HG02973 (cell line): Measurements from ENCODE around the gene BRIX1.

Experiments
- ATAC-seq: cut with Tn5 transposase; IDR thresholded peaks from one replicate; pipeline ENCODE4 v1.9.1; 2021; ENCODE audit warnings: moderate library complexity; ENCODE audit not compliant: unreplicated experiment

BRIX1 gene, protein sequence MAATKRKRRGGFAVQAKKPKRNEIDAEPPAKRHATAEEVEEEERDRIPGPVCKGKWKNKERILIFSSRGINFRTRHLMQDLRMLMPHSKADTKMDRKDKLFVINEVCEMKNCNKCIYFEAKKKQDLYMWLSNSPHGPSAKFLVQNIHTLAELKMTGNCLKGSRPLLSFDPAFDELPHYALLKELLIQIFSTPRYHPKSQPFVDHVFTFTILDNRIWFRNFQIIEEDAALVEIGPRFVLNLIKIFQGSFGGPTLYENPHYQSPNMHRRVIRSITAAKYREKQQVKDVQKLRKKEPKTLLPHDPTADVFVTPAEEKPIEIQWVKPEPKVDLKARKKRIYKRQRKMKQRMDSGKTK

DNA sequence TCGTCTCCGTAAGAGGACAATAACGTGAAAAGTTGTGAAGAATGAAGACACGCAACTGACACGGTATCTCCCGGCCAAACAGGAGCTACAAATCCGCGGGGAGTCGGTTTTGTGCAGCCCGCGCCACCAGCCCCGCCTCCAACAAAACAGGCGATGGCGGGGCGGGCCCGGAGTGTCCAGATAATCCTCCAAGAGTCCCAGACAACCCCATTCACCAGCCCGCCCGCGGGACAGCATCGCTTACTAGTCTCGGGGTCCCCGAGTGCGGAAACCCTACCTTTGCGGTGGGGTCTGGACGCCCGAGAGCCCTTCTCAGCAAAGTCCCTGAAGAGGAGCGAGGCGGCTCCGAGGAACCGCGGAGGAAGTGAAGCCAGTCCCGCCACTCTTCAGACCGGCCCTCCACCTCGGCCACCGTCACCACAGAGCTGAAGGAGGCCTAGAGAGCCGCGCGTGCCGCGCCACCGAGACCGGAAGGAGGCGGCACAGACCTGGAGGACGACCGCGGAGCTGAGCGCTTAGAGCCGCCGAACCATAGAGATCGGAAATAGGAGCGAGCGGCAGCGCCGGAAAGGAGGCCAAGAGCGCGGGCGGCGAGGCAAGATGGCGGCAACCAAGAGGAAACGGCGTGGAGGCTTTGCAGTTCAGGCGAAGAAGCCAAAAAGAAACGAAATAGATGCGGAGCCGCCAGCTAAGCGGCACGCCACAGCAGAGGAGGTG lies at the start of gene BRIX1, which contains the start of gene RAD1:
Gene BRIX1, plus strand, starts transcription at position 573 of the 717 bp plus-strand sequence. Its CDS starts 28 bp downstream, at position 601.
Gene RAD1, minus strand, starts transcription at position 366 of the 717 bp plus-strand sequence. CDS start 612 bp downstream, outside the sequence.
- ATAC-seq, result peak; percentile 96

DNA sequence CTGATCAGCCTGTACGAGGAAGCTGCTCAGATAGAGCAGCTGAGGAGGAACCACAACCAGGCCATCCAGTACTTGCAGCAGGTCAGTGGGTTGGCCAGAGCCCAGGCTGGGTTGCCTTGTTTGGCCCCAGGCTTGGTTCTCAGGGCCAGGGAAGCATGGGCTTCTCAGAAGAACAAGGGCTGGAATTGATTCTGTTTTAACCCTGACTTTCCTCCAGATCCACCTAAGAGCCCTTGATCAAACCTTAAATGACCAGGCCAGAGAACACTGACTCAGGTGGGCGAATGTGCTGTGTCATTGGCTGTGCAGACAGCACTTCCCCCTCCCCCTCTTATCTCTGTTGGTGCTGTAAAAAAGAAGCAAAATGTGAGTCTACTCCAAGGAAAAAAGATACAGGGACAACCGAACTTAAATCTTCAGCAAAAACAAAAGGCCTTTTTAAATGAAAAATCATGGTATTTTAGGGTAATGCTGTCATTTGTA lies 48.5 kb upstream of the BRIX1 start:
- no peak for ATAC-seq

DNA sequence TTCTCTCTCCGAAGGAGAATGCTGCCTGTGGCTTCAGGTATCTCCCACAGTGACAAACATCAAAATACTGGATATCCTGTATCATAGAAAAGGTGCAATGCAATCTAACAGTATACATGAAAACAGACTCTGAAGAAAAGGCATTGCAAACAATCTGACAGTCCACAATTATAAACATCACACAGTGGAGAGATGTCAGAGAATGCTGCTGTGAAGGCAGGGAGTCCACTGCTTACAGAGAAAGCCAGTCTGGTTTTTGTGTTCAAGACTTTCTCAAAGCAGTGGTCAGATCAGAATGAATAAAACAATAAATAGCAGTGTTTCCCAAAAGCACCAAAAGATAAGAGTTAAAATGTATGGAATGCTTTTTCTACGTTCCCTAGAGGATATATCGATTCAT lies 47.9 kb upstream of the BRIX1 start:
- no peak for ATAC-seq

DNA sequence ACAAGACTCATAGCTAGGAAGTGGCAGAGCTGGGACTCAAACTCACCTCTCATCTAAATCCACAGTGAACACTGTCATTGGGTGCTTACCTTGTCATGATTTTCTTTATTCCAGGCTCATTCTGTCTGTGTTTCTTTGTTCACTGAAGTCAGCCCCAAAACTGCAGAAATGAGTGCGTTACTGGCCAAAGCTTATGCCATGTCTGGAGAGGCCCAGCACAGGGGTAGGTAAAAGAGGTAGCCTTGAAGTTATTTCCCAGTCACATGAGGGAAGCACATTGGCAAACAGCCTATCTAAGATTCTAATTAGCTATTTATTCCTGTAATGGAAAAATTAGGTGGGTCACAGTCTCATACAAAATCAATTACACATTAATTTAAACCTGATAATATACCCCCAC lies 46.7 kb upstream of the BRIX1 start:
- no peak for ATAC-seq

DNA sequence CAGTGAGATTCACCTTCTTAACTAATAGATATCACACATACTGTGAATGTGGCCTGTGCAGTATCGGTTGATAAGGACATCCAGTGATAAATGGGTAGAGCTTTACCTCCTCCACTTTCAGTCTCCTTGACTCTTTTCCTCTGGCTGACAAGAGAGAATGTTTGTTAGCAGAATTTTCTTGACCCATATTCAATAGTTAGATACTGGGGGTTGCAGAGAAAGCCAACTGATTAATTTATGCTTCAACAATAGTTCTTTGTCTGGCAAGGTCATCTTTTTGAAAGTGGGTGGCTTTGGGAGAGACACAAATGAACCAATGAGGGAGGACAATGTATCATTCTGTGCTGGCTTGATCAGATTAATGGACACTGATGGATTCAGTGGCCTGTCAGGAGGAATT lies 46.3 kb upstream of the BRIX1 start:
- no peak for ATAC-seq

DNA sequence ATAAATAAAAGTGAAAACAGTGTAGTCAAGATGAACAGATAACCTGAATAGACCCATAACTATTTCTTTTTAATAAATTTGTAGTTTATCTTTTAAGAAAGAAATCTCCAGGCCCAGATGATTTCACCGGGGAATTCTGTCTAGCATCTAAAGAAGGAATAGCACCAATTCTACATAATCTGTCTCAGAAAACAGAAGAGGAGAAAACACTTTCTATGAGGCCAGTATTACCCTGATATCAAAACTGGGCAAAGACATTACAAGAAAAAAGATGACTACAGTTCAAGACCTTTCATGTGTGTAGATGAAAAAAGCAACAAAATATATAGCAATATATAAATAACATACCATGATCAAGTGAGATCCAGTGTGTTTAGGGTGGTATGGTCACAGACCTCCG lies 45.1 kb upstream of the BRIX1 start:
- ATAC-seq, result no peak

DNA sequence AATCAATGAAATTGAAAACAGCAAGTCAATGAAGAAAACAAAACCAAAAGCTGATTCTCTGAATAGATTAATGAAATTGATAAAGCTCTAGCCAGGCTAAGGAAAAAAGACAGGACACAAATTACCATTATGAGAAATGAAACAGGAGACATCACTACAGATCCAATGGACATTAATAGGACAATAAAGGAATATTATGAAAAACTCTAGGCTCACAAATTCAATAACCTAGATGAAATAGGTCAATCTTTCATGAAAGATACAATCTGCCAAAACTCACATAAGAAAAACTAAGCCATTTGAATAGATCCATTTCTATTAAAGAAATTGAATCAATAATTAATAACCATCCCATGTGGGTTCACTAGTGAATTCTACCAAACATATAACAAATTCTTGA lies 39.2 kb upstream of the BRIX1 start:
- no peak for ATAC-seq

DNA sequence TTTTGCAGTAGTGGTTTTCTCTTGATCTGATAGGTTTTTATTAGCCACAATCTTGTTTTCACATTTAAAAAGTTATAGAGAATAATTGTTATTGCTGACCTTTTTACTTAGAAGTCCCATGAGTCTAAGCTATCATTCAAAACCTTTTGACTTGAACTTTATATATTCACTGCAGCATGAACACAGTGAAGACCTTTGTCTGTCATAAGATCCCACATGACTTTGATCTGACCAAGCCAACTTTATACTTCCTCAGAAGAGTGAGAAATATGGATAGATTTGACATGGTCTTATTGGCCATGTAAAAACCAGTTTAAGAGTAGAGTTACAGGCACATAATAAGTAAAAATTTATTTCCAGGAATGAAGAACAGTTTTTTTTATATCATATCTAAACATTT lies 34.3 kb upstream of the BRIX1 start:
- ATAC-seq, result no peak

DNA sequence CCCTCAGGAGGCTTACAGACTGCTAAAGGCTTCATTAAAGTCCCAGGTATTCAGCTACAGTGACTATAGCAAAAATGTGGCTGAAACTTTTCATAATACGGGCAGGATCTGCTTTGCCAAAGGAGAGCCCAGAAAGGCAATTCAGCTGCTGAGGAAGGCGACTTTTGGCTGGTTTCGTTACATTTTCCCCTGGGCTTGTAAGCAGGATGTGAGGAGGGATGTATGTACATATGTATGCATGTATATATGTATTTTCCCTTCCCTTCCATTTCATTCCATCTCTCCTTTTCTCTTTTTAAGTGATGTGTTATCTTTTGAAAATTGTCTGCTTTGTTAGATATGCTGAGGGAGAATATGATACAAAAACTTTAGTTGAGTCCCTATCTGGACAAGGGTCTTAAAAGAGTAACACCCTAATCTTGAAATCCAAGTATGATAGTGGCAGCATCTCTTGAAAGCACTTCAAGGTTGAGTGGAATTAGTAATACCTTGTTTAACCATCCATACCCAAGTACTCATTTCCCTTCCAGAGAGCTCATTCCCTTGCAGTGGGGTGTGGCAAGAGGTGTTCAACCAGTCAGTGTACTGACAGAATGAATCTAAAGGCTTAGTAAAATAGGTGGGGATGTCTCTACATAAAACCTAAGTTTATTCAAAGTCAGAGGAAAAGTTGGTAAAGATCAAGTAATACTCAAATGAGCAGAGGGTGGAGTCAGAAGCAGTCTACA lies 29.0 kb upstream of the BRIX1 start:
- no peak for ATAC-seq

DNA sequence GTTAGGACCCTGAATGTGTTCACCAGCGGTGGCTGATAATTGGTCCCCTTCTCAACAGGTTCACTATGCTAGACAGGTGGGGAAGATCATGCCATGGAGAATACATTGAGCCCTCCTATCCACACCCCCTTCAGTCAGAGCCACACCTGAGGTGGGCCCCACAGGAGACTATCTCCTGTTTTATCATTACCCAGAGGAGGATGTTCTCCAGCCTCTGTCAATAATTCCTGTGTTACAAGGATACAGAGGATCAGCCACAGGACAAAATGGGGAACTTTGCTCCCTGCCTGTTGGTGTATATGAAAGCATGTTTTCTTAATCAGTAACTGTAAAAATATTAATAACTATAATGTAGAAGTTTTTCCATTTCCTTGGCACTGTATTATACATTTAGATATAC lies 26.1 kb upstream of the BRIX1 start:
- no peak for ATAC-seq

DNA sequence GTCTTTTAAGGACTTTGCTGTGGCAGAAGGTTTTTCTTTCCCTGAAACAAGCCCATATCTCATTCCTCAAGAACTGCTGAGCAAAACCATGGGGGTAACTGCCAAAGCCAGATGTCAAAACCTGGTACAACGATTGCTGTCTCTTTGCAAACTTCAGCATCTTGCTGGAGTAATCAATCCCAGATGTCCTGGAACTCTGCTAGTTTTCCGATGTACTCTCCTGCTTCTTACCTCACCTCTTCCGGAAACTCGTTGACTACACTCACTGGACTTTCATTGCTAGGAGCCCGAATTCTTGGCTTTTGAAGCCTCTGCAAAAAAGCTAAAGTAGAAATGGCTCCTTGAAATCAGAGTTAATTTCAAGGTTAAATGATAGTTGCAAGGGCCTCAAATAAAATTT lies 23.5 kb upstream of the BRIX1 start:
- no peak for ATAC-seq

DNA sequence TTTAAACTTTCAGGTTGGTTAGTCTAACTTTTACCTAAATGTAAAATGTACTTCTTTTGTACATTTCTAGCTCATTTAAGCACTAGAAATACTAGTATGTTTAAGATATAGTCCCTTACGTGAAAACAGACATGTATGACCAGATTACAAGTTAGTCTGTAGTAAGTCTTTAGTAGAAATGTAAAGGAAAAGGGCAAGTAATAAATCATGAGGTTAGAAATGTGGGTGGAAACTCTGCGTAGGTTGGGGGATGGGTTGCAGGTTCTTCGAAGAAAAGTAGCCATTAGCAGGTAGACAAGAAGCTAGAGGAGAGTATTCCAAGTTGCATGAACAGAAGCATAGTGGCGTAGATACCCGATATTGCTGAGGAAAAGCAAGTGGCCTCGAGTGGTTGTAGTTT lies 23.1 kb upstream of the BRIX1 start:
- ATAC-seq, result no peak

DNA sequence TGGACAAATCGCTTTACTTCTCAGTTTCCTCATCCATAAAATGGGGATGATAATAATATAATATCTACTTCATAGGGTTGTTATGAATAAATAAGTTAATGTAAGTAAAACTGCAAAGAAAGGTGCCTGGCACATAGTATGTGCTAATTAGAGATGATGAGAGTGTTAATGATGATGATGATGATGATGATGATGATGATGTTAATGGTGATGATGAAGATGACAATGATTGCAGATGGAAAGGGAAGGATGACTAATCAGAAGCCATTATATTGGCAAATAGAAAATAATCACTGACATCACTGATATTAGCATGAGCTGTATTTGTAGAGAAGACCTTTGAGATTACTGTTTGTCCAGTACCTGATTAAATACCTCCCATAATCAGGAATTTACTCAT lies 20.8 kb upstream of the BRIX1 start:
- no peak for ATAC-seq

DNA sequence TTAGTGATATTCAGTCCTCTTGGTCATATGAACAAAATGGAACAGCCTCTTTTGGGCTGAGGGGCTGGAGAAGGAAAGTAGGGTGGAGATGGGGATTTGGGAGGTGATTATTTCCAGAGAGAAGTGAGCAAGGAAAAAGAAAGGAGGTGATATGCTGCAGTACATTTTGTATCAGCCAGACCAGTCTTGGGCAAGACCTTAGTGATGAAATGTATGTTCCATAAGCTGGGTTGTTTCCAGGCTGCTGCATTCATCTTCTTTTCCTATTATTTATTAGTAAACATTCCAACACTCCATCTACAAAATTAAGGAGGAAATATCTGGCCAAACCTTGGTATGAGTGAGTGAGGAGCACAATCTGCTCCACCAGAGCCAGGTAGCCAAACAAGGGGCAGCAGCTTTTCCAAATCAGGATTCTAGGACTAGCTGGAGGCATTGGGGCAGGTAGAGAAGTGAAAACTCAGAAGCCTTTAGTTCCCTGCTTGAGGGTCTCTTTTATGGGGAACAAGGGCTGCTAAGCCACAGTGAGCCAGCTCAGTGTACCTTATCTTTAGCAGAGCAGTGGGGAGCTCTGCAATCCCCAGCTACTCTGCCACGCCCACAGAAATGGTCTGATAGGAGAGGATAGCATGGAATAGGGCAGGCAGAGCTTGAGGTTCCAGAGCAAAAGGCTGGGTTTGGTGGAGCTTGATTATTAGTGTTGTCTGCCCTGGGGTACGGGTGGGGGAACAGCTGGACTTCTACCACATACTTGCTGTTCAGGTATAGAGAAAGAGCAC lies 19.7 kb upstream of the BRIX1 start:
- ATAC-seq, result no peak

DNA sequence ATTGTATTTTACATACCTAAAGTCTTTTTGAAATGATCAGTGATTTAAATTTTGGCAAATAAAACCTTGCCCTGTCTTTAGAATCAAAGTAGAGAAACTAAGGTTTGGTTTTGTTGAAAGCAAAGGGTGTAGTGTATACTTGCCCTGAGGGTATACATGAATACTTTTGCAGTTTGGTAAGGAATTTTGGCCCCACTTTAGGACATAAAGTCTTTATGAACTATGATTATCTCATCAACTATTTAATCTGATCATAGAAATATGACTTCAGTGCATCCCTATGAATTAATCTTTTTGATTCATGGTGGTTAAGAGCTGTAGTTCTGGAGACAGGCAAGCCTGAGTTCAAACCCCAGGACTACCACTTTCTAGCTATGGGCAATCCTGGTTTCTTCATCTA lies 17.9 kb upstream of the BRIX1 start:
- ATAC-seq, result no peak

DNA sequence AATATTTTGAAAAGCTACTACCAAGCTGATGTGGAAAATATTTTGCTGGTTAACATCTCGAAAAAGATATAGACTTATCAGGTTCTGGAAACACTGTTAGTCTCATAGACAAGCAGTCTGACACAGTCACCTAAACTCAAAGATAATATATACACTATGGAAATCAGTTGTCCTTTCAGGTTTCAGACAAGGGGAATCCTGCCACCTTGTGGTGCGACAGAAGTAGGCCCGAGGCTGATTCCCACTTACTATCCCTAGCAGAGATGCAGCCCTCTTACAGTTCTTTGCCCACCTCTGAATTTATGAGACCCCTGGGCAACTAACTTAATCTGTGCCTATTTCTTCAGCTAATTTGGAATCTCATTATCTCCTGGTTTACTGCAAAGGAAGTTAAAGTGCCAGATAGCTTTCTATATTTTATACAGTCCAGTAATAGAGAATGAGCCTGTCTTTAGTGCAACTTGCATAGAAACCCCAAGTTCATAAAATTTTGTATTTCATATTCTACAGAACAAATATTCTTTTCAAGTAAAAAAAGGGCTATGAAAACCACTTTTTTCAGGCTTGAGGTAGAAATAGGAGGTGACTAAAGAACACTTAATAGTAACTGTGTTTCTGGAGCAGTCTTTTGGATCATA lies 17.1 kb upstream of the BRIX1 start:
- ATAC-seq, result peak; percentile 74

DNA sequence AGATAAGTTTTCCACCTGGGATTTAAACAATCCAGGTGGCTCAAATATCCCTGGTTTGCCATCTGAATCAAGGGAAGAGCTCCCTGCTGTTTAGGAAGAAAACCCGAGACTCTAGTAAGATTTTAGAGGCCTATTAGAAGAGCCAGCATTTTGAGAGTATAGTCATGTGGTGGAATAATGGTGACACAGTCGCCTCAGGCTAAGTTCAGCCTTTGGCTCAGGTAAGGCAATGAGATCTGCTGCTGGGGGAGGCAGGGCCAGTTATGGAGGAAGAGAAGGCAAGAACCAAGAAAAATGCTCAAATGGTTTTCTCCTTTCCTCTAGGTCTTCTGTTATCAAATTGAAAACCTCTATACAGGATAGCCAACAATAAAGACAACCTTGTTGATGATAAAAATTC lies 16.4 kb upstream of the BRIX1 start:
- no peak for ATAC-seq

DNA sequence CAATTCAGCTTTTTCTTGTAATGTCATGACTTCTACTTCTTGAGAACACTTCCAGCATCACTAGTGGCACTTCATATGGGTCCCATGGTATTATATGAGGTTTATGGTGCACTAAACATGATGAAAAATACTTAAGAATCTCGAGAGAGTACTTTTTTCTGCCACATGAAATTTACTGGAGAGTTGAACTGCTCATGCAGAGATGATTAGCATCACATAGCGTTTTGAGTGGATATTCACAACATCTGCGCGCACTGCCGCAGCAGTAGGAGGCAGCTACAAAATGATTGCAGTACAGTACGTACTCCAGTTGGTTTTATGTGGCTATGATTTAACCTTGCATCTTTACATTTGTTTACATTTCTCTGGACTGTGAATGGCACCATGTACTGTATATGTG lies 14.9 kb upstream of the BRIX1 start:
- ATAC-seq, result no peak

DNA sequence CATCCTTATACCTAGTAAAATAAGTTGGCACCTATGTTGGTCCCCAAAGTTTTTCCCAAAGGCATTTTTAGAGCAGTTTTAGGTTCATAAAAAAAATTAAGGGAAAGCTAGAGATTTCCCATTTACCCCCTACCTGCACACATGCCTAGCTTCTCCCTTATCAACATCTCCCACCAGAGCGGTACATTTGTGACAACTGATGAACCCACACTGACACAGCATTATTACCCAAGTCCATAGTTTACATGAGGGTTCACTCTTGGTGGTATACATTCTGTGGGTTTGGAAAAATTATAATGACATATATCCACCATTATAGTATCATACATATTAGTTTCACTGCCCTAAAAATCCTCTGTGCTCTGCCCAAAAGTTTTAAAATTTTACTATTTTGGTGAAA lies 12.3 kb upstream of the BRIX1 start:
- ATAC-seq, result no peak

DNA sequence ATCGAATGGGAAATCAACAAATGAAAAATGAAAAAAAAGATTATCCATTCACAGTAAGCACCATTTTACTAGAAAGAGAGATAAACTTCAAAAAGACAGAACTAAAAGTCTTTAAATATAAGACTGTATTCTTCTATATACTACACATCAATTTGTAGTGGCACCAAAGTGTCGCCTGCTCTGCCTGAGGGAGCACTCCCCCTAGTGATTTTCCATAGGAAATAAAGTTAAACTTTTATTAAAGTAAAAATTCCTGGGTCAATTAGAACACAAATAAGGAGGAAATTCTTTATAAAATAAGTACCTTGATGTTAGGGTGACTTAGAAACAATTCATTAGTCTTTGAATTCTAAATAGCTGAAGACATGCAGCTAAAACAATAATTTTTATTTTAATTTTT lies 9.9 kb upstream of the BRIX1 start:
- no peak for ATAC-seq
